Brain microvascular endothelial cell (primary cell): ENCODE results near the gene TCL1A.

ENCODE experiments used
- DNase-seq: peaks from one replicate; pipeline ENCODE4 v3.0.0-alpha.2; 2020
- H3K27ac ChIP-seq: fragments of 250-450 bp; sonication (Bioruptor Pico); 2 replicates; pipeline ENCODE4 v1.5.1; 2020; ENCODE audit warnings: mild to moderate bottlenecking, moderate library complexity
- H3K27me3 ChIP-seq: fragments of 250-450 bp; sonication (Bioruptor Pico); replicated peaks from 2 replicates; pipeline ENCODE4 v1.5.1; 2020; ENCODE audit warnings: mild to moderate bottlenecking
- H3K36me3 ChIP-seq: fragments of 250-450 bp; sonication (Bioruptor Pico); replicated peaks from 2 replicates; pipeline ENCODE4 v1.5.1; 2020; ENCODE audit warnings: mild to moderate bottlenecking
- H3K4me3 ChIP-seq: 2 replicates; pipeline ENCODE4 v1.5.1; 2011; ENCODE audit warnings: low read depth, mild to moderate bottlenecking, control low read depth, low read length, moderate library complexity
- CTCF ChIP-seq: IDR thresholded peaks from 2 replicates; pipeline ENCODE4 v1.5.1; 2011; ENCODE audit warnings: low read depth, mild to moderate bottlenecking, moderate library complexity, low read length, control low read depth, inconsistent platforms; ENCODE audit errors: missing control alignments
- in situ Hi-C: cut with HindIII; loops from 2 replicates; pipeline ENCODE4 v1.10.0; 2017; ENCODE audit warnings: low sequenced_read_pairs, low pct_ligation_motif_present

The TCL1A gene

GRCh38 chr14:95662376-95663186, 51.3 kb downstream of the TCL1A start:
- Histone ChIP-seq H3K36me3 (no peaks in the 10 kb centered on the region), H3K27me3 (no peaks in the 10 kb centered on the region), H3K4me3 (no peak overlapping the region), H3K27ac (no peak overlapping the region)
- no peak for TF ChIP-seq CTCF
- in situ Hi-C loops, result no loop called here
- DNase-seq, result no peak

- H3K27ac ChIP-seq, result no peak overlapping the region
- in situ Hi-C loops, result no loop called here
- no peak for TF ChIP-seq CTCF
- DNase-seq, result no peak
- no peaks in the 10 kb centered on the region for H3K27me3 ChIP-seq
- H3K4me3 ChIP-seq, result no peak overlapping the region
- H3K36me3 ChIP-seq, result no peaks in the 10 kb centered on the region
Measured at GRCh38 chr14:95660651-95661515, 53.0 kb downstream of the TCL1A start.

GRCh38 chr14:95659990-95660385, 53.9 kb downstream of the TCL1A start:
- Histone ChIP-seq H3K27me3 (no peaks in the 10 kb centered on the region), H3K4me3 (no peak overlapping the region), H3K27ac (no peak overlapping the region), H3K36me3 (no peaks in the 10 kb centered on the region)
- in situ Hi-C loops, result no loop called here
- TF ChIP-seq CTCF, result no peak
- DNase-seq, result no peak
